A549 treated with AZD2906 at 1 μM for 4 hours (cell line): Measurements from ENCODE around the gene ARHGAP6. TPM values are rescaled to one million over a fixed set of nuclear protein-coding genes. Genes with fewer than 3 reads are reported as not detected.

ENCODE experiments used
- total RNA-seq: library from RNA; stranded (reverse); fragments of 200-300 nt; extraction: Qiagen RNA extraction; gene quantifications from 5 replicates; pipeline ENCODE4 v1.2.3, GENCODE V29; 2022

Gene ARHGAP6
- total RNA-seq, result 0.01 to 0.13 TPM (median 0.10 TPM) in 3 of 5 replicates, not detected in the others

GRCh38 chrX:11665168-11666111 lies at the start of gene ARHGAP6:
Gene ARHGAP6, minus strand, starts transcription at chrX:11665920. Its CDS starts 1,092 bp downstream, at chrX:11664828.

GRCh38 chrX:11293113-11293512 lies 372.6 kb downstream of the ARHGAP6 start, which contains the start of gene AMELX:
Gene AMELX, plus strand, starts transcription at chrX:11293413. Its CDS starts 1,376 bp downstream, at chrX:11294789.

DNA sequence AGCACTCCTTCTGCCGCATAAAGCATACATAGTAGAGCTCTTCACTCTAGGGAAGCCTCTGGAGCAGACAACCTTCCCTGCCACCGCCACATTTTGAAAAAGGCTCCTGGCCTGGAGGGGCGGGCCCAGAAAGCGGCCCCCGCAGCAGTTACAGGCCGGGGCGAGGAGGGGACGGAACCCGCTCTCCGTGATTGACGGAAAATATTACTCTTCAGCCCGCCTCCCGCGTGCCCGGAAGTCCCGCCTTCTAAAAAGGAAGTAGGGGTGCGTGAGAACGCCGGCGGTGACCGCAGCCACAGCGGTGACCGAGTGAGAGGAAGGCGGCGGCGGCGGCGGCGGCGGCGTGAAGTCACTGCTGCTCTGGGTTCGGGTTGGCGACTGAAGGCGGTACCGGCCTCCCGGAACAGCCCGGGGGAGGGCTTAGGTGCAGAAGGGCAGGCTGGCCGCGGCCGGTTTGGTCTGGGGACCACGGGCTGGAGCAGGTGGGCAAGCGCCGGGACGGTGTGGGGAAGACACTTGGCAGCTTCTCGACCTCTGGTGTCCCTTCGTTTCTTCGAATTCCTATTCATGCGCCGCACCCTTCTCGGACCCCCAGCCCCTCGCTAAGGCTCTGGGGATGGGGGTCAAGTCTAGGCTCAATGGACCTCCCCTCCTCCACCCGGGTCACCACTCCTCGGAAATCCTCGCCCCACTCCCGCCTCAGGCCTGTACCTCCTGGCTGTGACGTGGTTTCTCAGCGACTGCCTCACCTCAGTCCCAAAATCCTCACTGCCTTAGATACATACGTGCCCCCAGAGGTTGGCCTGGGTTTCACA lies 554.5 kb downstream of the ARHGAP6 start, which contains the start of gene HCCS:
HCCS (plus strand) TSS at position 296 of the 815 bp plus-strand sequence. CDS start 729 bp downstream, outside the sequence.

Other genes with a start within 250 kb of the ARHGAP6 start
- 19.9 to 22.3 TPM (median 20.4 TPM) in 5 replicates for gene MSL3, start 92.3 kb upstream of the ARHGAP6 start, total RNA-seq